Endothelial cell of umbilical vein (primary cell): ENCODE measurements around the gene LRP6. TPM values are rescaled to one million over a fixed set of nuclear protein-coding genes. Genes with fewer than 3 reads are reported as not detected.

ENCODE experiments used
- BruUV-seq: library from RNA; stranded (reverse); fragments of 400-500 nt; replicated peaks from 2 replicates; lab custom pipeline; 2021; lab: Mats Ljungman, UMichigan
- CTCF ChIA-PET: fragments of 300-600, 350-600 bp; sonication (Branson Sonifier 250); formaldehyde crosslinking; loops from one replicate; lab custom pipeline; 2021; ENCODE audit warnings: antibody characterized with exemption, inconsistent platforms; lab: Charles Lee
- POLR2A ChIA-PET: fragments of 300-600, 350-600 bp; sonication (Branson Sonifier 250); formaldehyde crosslinking; loops from one replicate; lab custom pipeline; 2021; ENCODE audit warnings: antibody characterized with exemption, inconsistent platforms; lab: Charles Lee
- DNase-seq: peaks from one replicate; pipeline ENCODE4 v3.0.0-alpha.2; 2011; ENCODE audit warnings: low read depth, low spot score
- FAIRE-seq: peaks from 2 replicates; lab custom pipeline; 2011; peaks lifted over from hg19 to GRCh38; lab: Jason Lieb, UNC
- H2AFZ ChIP-seq: 2 replicates; pipeline ENCODE4 v1.6.0; 2012; ENCODE audit warnings: low read depth, low read length, control low read depth, inconsistent platforms
- H3K27ac ChIP-seq: 2 replicates; pipeline ENCODE4 v1.5.1; 2011; ENCODE audit warnings: low read depth, mild to moderate bottlenecking, control low read depth, low read length, moderate library complexity; ENCODE audit not compliant: insufficient read depth
- H3K27me3 ChIP-seq, 2 experiments: 2 replicates each; pipeline versions ENCODE4 v1.6.0 to v1.6.1; 2011; ENCODE audit warnings: low read length in 2 of 2, mixed read lengths in 1 of 2; ENCODE audit not compliant: control insufficient read depth in 2 of 2, insufficient read depth in 2 of 2
- H3K36me3 ChIP-seq, 2 experiments: 2 replicates in 1 of 2; 3 replicates in 1 of 2; pipeline ENCODE4 v1.5.1; 2011; ENCODE audit warnings: low read length in 2 of 2, mild to moderate bottlenecking in 1 of 2, moderate library complexity in 1 of 2; ENCODE audit not compliant: control insufficient read depth in 2 of 2, insufficient read depth in 2 of 2; ENCODE audit errors: extremely low read depth in 1 of 2
- H3K4me1 ChIP-seq: 3 replicates; pipeline ENCODE4 v1.5.1; 2011; ENCODE audit warnings: mild to moderate bottlenecking, low read length; ENCODE audit not compliant: control insufficient read depth, insufficient read depth; ENCODE audit errors: extremely low read depth
- H3K4me2 ChIP-seq: 2 replicates; pipeline ENCODE4 v1.6.1; 2011; ENCODE audit warnings: low read length, control low read depth, mixed read lengths; ENCODE audit not compliant: insufficient read depth
- H3K4me3 ChIP-seq, 3 experiments: fragments of 200-600 bp in 1 of 3; sonication (generic), shearing (Covaris generic) in 1 of 3; replicated peaks in 1 of 3; 2 replicates each; pipeline ENCODE4 v1.5.1; 2011 to 2016; ENCODE audit warnings: control low read depth in 3 of 3, low read length in 3 of 3, mild to moderate bottlenecking in 2 of 3, inconsistent platforms in 1 of 3, low read depth in 1 of 3, moderate library complexity in 1 of 3; ENCODE audit not compliant: insufficient read depth in 1 of 3
- H3K79me2 ChIP-seq: 2 replicates; pipeline ENCODE4 v1.6.0; 2012; ENCODE audit warnings: low read length, inconsistent platforms; ENCODE audit not compliant: control insufficient read depth, insufficient read depth
- H3K9ac ChIP-seq: replicated peaks from 2 replicates; pipeline ENCODE3; 2011; ENCODE audit warnings: low read length, control low read depth; ENCODE audit not compliant: insufficient read depth; ENCODE audit errors: extremely low read depth
- H3K9me1 ChIP-seq: replicated peaks from 3 replicates; pipeline ENCODE4 v1.6.0; 2011; ENCODE audit warnings: mild to moderate bottlenecking, low read length; ENCODE audit not compliant: control insufficient read depth, insufficient read depth; ENCODE audit errors: extremely low read depth
- H3K9me3 ChIP-seq: replicated peaks from 2 replicates; pipeline ENCODE4 v1.5.1; 2012; ENCODE audit warnings: low read length, inconsistent platforms; ENCODE audit not compliant: control insufficient read depth, insufficient read depth
- H4K20me1 ChIP-seq: replicated peaks from 2 replicates; pipeline ENCODE3; 2011; ENCODE audit warnings: mild to moderate bottlenecking, low read length; ENCODE audit not compliant: control insufficient read depth, insufficient read depth; ENCODE audit errors: extremely low read depth
- EZH2 ChIP-seq: IDR thresholded peaks from 2 replicates; pipeline ENCODE4 v1.6.1; 2012; ENCODE audit warnings: borderline replicate concordance, low read depth, mild to moderate bottlenecking, moderate library complexity, low read length, inconsistent platforms; ENCODE audit not compliant: severe bottlenecking
- FOS ChIP-seq: IDR thresholded peaks from 2 replicates; pipeline ENCODE4 v1.6.1; 2011; ENCODE audit warnings: mild to moderate bottlenecking, low read length, moderate library complexity, borderline replicate concordance; ENCODE audit not compliant: insufficient read depth
- GATA2 ChIP-seq: IDR thresholded peaks from 2 replicates; pipeline ENCODE4 v1.7.0; 2011; ENCODE audit warnings: low read depth, mild to moderate bottlenecking, moderate library complexity, mixed read lengths, low read length; ENCODE audit not compliant: insufficient read length, insufficient read depth
- JUN ChIP-seq: IDR thresholded peaks from 2 replicates; pipeline ENCODE4 v1.6.1; 2011; ENCODE audit warnings: borderline replicate concordance, low read depth; ENCODE audit not compliant: insufficient read length, insufficient read depth
- MYC ChIP-seq: IDR thresholded peaks from one replicate; pipeline ENCODE4 v1.6.1; 2011; ENCODE audit warnings: mild to moderate bottlenecking, low read depth, low read length
- POLR2A ChIP-seq: IDR thresholded peaks from 2 replicates; pipeline ENCODE4 v1.6.1; 2012; ENCODE audit warnings: low read depth, mild to moderate bottlenecking, control low read depth, low read length
- POLR2AphosphoS5 ChIP-seq: IDR thresholded peaks from 2 replicates; pipeline ENCODE4 v1.6.1; 2012; ENCODE audit warnings: low read depth, mild to moderate bottlenecking, control low read depth, low read length, moderate library complexity; ENCODE audit not compliant: insufficient read depth
- dilution Hi-C: fragments of 300-500 bp; cut with MboI; formaldehyde crosslinking; loops from one replicate; pipeline ENCODE4 v1.15.0; 2019; ENCODE audit warnings: low sequenced_read_pairs; ENCODE audit not compliant: extremely low pct_ligation_motif_present
- intact Hi-C: fragments of 100-400 bp; cut with micrococcal nuclease; formaldehyde crosslinking; loops from one replicate; pipeline ENCODE4 v1.10.0; 2022
- polyA plus RNA-seq, 4 experiments: library from polyadenylated mRNA; depleted of rRNA in 3 of 4; stranded (reverse) in 3 of 4; unstranded in 1 of 4; fragments of >200 nt; gene quantifications; 2 replicates each; pipeline versions ENCODE4 v1.2.1 to v1.2.3, GENCODE V29; 2011 to 2012; ENCODE audit warnings: missing spikeins in 1 of 4
- total RNA-seq: library from RNA; stranded (reverse); gene quantifications from 2 replicates; pipeline ENCODE4 v1.2.3, GENCODE V29; 2021
- TF ChIP-seq, protein P1 (sequence below), 2 donors: IDR thresholded peaks; 1 replicate in 1 of 2; 2 replicates in 1 of 2; pipeline ENCODE4 v1.5.1; 2011; ENCODE audit warnings: low read length in 2 of 2, mild to moderate bottlenecking in 2 of 2, moderate library complexity in 2 of 2, control low read depth in 1 of 2, inconsistent platforms in 1 of 2, low read depth in 1 of 2; ENCODE audit not compliant: insufficient read depth in 1 of 2; ENCODE audit errors: extremely low read depth in 1 of 2
- TF ChIP-seq, protein P2 (sequence below): IDR thresholded peaks from 2 replicates; pipeline ENCODE4 v1.6.1; 2011; ENCODE audit not compliant: insufficient read depth, insufficient read length

Gene LRP6
- total and polyA plus RNA-seq, 2 donors (not counting 3 experiments of a cell fraction or from before 2014, with no cell fraction given): 28.5 to 41.7 TPM

DNA sequence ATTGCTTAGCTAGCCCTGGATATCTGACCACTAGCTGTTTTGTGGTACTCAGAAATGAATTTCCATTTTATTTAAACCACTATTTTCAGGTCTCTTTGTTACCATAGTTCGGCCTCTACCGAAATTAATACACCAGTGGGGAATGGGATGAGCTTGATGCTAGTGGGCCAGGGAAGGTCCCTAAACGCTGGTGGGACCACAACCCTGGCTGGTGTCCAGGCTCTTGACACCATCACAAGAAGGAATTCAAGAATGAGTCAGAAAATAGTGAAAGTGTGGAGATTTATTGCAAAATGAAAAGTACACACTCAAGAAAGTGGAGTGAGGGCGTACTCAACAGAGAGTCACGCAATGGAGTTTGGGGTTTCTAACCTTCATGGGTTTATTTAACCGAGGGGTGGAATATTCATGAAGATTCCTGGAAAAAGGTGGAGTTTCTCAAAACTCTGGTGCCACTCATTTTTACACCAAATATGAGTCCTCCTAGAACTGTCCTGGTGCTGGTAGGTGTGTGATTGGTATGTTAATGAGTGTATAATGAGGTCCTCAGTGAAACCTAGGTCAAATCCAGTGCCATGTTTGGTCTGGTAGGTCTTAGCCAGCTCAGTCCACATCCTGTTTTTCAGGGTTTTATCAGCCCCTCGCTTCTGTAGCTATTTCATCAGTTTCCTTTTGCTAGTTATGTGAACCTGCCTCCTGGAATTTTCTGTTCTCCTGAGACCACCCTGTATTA lies 38.9 kb upstream of the LRP6 start:
- Histone ChIP-seq H3K4me2 (no peak overlapping the region), H2AFZ (no peak overlapping the region), H3K9ac (no peak overlapping the region), H3K27me3 (no peaks in the 10 kb centered on the region), H3K9me3 (no peaks in the 10 kb centered on the region), H3K79me2 (no peaks in the 10 kb centered on the region), H4K20me1 (no peaks in the 10 kb centered on the region), H3K27ac (no peak overlapping the region), H3K4me1 (no peaks in the 10 kb centered on the region), H3K9me1 (no peaks in the 10 kb centered on the region), H3K4me3 (no peak overlapping the region), H3K36me3 (no peaks in the 10 kb centered on the region)
- dilution Hi-C loops: no loop called here
- intact Hi-C loops: no loop called here
- FAIRE-seq (no peak), DNase-seq (peak; percentile 30)
- ChIA-PET CTCF (interaction anchor here (1.2 to 1.3 kb wide), 2 partner anchors 10 to 14 kb away, joined by 3 read pairs; no protein-coding TSS in a partner anchor), POLR2A (no interaction called here)
- no peak for TF ChIP-seq POLR2AphosphoS5
- no peak for TF ChIP-seq FOS
- no peak for TF ChIP-seq JUN
- TF ChIP-seq EZH2: no peak
- TF ChIP-seq, protein P1, sequence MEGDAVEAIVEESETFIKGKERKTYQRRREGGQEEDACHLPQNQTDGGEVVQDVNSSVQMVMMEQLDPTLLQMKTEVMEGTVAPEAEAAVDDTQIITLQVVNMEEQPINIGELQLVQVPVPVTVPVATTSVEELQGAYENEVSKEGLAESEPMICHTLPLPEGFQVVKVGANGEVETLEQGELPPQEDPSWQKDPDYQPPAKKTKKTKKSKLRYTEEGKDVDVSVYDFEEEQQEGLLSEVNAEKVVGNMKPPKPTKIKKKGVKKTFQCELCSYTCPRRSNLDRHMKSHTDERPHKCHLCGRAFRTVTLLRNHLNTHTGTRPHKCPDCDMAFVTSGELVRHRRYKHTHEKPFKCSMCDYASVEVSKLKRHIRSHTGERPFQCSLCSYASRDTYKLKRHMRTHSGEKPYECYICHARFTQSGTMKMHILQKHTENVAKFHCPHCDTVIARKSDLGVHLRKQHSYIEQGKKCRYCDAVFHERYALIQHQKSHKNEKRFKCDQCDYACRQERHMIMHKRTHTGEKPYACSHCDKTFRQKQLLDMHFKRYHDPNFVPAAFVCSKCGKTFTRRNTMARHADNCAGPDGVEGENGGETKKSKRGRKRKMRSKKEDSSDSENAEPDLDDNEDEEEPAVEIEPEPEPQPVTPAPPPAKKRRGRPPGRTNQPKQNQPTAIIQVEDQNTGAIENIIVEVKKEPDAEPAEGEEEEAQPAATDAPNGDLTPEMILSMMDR (IDR thresholded peaks at IDR 0.05; ENCODE audit: extremely low read depth in 1 of 2, insufficient read depth in 1 of 2, low read depth in 1 of 2, low read length in 2 of 2): no peak
- TF ChIP-seq MYC: no peak
- TF ChIP-seq, protein P2, sequence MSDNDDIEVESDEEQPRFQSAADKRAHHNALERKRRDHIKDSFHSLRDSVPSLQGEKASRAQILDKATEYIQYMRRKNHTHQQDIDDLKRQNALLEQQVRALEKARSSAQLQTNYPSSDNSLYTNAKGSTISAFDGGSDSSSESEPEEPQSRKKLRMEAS: no peak
- TF ChIP-seq POLR2A: no peak
- no peak for TF ChIP-seq GATA2
- BruUV-seq: no TSS peak
